ENCODE results near the gene ZNF132. TPM values are rescaled to one million over a fixed set of nuclear protein-coding genes. Genes with fewer than 3 reads are reported as not detected.
"Not testable (repeated sequence)": the region's sequence is repeated elsewhere in the genome, so short reads cannot be mapped to it uniquely, and the experiment has no call there.

ZNF132 gene
- total RNA-seq, 4 donors from 2014 or later: 1.7 to 2.9 (median 2.3) TPM

DNA sequence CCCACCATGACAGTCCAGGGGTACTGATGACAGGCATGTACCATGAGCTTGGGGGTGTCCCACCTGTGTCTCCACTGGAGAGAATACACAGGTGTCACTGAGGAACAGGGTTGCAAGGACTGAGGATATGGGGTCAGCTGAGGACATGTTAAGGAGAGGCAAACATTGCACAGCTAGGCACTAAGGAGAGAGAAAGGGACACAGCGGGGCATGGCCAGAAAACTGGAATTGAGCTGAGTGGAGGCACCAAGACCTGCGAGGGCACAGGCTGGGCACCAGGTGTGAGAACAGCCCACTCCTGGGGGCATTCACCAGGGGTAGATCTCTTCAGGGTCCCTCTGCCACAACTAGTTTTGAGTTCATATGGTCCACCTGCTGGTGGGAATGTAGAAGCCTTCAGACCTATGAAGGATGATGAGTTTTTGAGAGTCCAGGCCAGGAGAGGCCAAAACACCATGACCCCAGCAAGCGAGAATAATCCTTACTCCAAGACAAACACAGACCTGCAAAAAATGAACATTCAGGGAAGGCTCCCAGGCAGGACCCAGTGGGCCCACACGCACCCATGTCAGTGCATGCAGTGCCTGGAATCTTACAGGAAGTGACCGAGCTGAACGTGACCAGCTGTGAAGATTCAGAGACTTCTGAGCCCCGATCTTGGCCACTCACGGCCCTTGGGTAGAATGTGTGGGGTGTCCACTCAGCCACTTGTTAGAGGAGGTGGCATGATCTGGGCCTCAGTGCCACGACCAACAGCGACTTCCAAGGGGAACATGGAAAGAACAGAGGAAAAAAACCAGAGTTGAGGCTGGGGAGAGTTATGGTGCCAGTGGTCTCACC, 32.9 kb downstream of the ZNF132 start:
- Histone ChIP-seq H3K36me3 (no peaks in the 10 kb centered on the region), H3K27ac (no peak overlapping the region), H3K27me3 (no peaks in the 10 kb centered on the region), H3K9me3 (no peaks in the 10 kb centered on the region), H3K4me3 (peak overlapping the region; percentile 94), H3K4me1 (peaks cover 32% of the 10 kb centered on the region)
- WGBS: 73% methylated on average over 10 of the region's 10 CpGs
- no peak for TF ChIP-seq POLR2A (IDR thresholded peaks at IDR 0.05)
- no peak for TF ChIP-seq EP300 (IDR thresholded peaks at IDR 0.05)
- TF ChIP-seq POLR2AphosphoS5 (IDR thresholded peaks at IDR 0.05): no peak
- TF ChIP-seq, protein P1, sequence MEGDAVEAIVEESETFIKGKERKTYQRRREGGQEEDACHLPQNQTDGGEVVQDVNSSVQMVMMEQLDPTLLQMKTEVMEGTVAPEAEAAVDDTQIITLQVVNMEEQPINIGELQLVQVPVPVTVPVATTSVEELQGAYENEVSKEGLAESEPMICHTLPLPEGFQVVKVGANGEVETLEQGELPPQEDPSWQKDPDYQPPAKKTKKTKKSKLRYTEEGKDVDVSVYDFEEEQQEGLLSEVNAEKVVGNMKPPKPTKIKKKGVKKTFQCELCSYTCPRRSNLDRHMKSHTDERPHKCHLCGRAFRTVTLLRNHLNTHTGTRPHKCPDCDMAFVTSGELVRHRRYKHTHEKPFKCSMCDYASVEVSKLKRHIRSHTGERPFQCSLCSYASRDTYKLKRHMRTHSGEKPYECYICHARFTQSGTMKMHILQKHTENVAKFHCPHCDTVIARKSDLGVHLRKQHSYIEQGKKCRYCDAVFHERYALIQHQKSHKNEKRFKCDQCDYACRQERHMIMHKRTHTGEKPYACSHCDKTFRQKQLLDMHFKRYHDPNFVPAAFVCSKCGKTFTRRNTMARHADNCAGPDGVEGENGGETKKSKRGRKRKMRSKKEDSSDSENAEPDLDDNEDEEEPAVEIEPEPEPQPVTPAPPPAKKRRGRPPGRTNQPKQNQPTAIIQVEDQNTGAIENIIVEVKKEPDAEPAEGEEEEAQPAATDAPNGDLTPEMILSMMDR (IDR thresholded peaks at IDR 0.05): no peak
- DNase-seq (ENCODE audit: low spot score in 2 of 2): no peak

DNA sequence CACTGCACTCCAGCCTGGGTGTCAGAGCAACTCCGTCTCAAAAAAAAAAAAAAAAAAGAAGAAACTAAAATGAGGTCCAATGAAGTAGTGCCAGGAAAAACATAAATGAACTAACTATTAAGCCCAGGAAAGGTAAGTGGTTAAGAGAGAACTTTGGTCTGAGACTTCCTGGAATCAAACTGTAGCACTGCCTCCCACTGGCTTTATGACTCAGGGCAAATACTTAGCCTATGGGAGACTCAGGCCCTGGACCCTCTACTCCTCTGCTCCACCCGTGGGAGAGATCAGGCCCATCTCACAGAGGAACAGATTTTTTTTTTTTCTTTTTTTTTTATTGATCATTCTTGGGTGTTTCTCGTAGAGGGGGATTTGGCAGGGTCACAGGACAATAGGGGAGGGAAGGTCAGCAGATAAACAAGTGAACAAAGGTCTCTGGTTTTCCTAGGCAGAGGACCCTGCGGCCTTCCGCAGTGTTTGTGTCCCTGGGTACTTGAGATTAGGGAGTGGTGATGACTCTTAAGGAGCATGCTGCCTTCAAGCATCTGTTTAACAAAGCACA, 36.0 kb downstream of the ZNF132 start:
- H3K4me1 ChIP-seq: peaks cover 37% of the 10 kb centered on the region
- DNase-seq (ENCODE audit: low spot score in 2 of 2); H3K36me3 ChIP-seq; H3K9me3 ChIP-seq; H3K4me3 ChIP-seq; H3K27me3 ChIP-seq; H3K27ac ChIP-seq: not testable (repeated sequence)
- WGBS: 69% methylated on average over 5 of the region's 5 CpGs

DNA sequence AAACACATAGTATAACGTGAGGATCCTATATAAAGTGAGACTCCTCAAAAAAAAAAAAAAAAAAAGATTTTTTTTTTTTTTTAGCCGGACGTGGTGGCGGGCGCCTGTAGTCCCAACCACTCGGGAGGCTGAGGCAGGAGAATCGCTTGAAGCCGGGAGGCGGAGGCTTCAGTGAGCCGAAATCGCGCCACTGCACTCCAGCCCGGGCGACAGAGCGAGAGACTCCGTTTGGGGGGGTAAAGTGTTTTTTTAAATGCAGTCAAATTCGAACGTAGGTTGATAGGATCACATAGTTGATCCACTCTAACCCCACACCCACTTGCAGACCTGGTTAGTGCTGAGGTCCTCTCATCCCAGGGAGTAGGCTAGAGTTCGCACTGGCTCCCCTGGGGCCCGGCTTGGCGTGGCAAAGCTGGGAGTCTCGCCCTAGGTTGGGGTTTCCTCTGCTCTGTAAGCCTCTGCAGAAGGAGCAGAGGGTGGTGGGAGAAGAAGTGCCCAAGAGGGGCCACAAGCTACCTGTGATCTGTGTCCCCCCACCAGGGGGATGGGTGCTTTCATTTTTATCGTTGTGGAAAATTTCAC, 38.0 kb downstream of the ZNF132 start:
- H3K4me1 ChIP-seq: peaks cover 24% of the 10 kb centered on the region
- peaks cover 8% of the 10 kb centered on the region for H3K27me3 ChIP-seq
- no peaks in the 10 kb centered on the region for H3K9me3 ChIP-seq
- H3K36me3 ChIP-seq: no peaks in the 10 kb centered on the region
- peak overlapping the region; percentile 65 for H3K27ac ChIP-seq
- 16% methylated on average over 19 of the region's 23 CpGs for WGBS
- TF ChIP-seq, protein P1 (IDR thresholded peaks at IDR 0.05): no peak
- TF ChIP-seq EP300 (IDR thresholded peaks at IDR 0.05) (no peak), POLR2AphosphoS5 (IDR thresholded peaks at IDR 0.05) (no peak), POLR2A (IDR thresholded peaks at IDR 0.05) (no peak)
- no peak for DNase-seq (ENCODE audit: low spot score in 2 of 2)
- H3K4me3 ChIP-seq: peak overlapping the region; percentile 69

DNA sequence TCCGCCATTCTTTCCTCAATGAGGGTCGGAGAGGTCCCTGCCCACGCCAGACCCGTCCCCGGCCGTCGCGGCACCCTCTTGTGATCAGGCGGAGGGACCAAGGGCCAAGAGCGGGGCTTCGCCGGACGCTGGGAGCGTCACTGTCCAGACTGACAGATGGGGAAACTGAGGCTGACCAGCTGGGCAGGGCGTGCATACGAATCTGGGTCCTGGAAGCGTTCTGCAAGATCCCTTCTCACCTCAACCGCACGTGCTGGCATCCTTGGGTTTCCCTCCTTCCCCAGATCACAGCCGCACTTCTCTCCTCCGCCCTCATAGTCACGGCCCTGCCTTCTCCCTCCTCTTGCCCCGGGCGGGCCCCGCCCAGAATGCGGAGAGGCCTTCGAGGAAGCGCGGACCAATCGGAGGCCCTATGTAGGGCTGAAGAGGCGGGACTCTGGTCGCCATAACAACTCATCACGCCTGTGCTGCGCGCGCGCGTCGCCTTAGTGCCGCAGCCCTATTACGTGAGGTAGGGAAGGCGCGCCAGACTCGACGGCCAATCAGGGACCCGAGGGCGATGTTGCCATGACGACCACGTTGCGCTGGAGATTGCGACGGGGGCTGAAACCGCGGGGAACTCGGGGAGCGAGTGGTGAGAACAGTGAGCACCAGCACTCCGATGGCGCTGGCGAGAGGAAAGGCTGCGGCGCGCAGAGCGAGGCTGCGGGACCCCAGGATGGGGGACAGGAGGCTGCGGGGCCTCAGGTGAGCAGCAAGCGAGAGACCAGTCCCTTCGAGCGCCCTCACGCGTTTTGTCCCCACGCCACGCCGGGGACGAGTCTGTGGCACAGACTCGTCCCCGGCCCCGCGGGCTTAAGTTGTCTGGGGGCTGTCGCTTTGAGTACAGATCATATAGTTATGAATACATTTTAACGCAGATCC, 38.8 kb downstream of the ZNF132 start:
- peaks cover 13% of the 10 kb centered on the region for H3K27me3 ChIP-seq
- H3K4me3 ChIP-seq: peak overlapping the region; percentile 69
- WGBS: 5% methylated on average over 41 of the region's 80 CpGs
- peak; percentile 100 for DNase-seq (ENCODE audit: low spot score in 2 of 2)
- H3K4me1 ChIP-seq: peaks cover 27% of the 10 kb centered on the region
- no peaks in the 10 kb centered on the region for H3K9me3 ChIP-seq
- H3K27ac ChIP-seq: peak overlapping the region; percentile 65
- H3K36me3 ChIP-seq: no peaks in the 10 kb centered on the region
- TF ChIP-seq, protein P1 (IDR thresholded peaks at IDR 0.05): no peak
- TF ChIP-seq EP300 (IDR thresholded peaks at IDR 0.05) (no peak), POLR2AphosphoS5 (IDR thresholded peaks at IDR 0.05) (peak in 2 of 3 donors; percentile 24 to 91), POLR2A (IDR thresholded peaks at IDR 0.05) (peak in 1 of 2 donors; percentile 51)

DNA sequence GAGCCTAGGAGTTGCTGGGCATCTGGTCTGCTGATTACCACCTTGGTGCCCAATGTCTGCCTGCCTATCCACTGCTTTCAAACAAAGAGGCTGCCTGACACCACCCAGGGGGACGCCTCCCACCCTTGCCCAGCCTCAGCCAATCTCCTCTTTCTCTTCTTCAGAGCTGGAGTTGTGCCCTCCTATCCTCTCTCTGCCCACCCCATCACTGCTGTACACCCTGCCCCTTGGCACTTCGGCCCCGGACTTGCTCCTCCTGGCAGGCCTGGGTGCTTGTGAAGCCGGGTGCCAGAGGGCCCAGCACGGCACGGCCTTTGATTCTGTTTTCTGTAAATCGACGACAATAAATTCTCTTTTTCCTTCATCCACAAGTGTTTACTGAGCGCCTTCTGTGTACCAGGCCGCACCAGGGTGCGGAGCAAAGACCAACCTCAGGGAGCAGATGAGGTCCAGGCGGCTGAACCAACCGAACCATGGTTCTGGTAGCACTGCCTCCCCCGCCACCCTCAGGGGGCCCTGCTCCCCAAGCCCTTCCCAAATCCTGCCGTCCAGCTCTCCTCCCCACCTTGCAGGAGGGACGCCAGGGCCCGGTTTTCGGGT, 39.5 kb downstream of the ZNF132 start:
- no peaks in the 10 kb centered on the region for H3K9me3 ChIP-seq
- H3K4me1 ChIP-seq: peaks cover 34% of the 10 kb centered on the region
- no peak for TF ChIP-seq POLR2A (IDR thresholded peaks at IDR 0.05)
- TF ChIP-seq POLR2AphosphoS5 (IDR thresholded peaks at IDR 0.05): no peak
- TF ChIP-seq EP300 (IDR thresholded peaks at IDR 0.05): no peak
- TF ChIP-seq, protein P1 (IDR thresholded peaks at IDR 0.05): no peak
- H3K27me3 ChIP-seq: peaks cover 18% of the 10 kb centered on the region
- DNase-seq (ENCODE audit: low spot score in 2 of 2): no peak
- H3K27ac ChIP-seq: no peak overlapping the region
- no peaks in the 10 kb centered on the region for H3K36me3 ChIP-seq
- WGBS: 51% methylated on average over 18 of the region's 18 CpGs
- peak overlapping the region; percentile 69 for H3K4me3 ChIP-seq
